H1 (cell line): ENCODE results near the gene MXD1. TPM values are rescaled to one million over a fixed set of nuclear protein-coding genes. Genes with fewer than 3 reads are reported as not detected.

Experiments used
- GABPA ChIP-seq: IDR thresholded peaks from 2 replicates; pipeline ENCODE4 v1.6.1; 2011; ENCODE audit warnings: mild to moderate bottlenecking, low read length, moderate library complexity, borderline replicate concordance; ENCODE audit not compliant: insufficient read depth
- JUND ChIP-seq: IDR thresholded peaks from 2 replicates; pipeline ENCODE4 v1.6.1; 2011; ENCODE audit warnings: mild to moderate bottlenecking, improper control_type of control experiment, low read length
- SP1 ChIP-seq: IDR thresholded peaks from 2 replicates; pipeline ENCODE4 v1.6.1; 2011; ENCODE audit warnings: low read depth, low read length
- SRF ChIP-seq: IDR thresholded peaks from 2 replicates; pipeline ENCODE4 v1.6.1; 2011; ENCODE audit warnings: mild to moderate bottlenecking, low read depth, low read length, moderate library complexity
- polyA plus RNA-seq, 7 experiments: library from polyadenylated mRNA; depleted of rRNA in 3 of 7; stranded (reverse) in 5 of 7; unstranded in 2 of 7; fragments of >200 nt in 5 of 7; fragments of 200-250 nt in 2 of 7; gene quantifications; 1 replicate in 5 of 7; 2 replicates in 1 of 7; 4 replicates in 1 of 7; pipeline versions ENCODE4 v1.2.1 to v1.2.3, GENCODE V29; 2011 to 2013; ENCODE audit warnings: missing spikeins in 2 of 7, mixed read lengths in 2 of 7
- total RNA-seq: library from RNA; stranded (reverse); fragmentation: NEBNext Ultra II Directional; extraction: Animal tissue kit (Norgen Biotek cat#: 25700); gene quantifications from 2 replicates; pipeline ENCODE4 v1.2.1, GENCODE V29; 2021

The MXD1 gene
- total and polyA plus RNA-seq, 2 of the 8 experiments (the other 6 are each of a cell fraction or from before 2014, with no cell fraction given), result 1.6 to 2.6 TPM

DNA sequence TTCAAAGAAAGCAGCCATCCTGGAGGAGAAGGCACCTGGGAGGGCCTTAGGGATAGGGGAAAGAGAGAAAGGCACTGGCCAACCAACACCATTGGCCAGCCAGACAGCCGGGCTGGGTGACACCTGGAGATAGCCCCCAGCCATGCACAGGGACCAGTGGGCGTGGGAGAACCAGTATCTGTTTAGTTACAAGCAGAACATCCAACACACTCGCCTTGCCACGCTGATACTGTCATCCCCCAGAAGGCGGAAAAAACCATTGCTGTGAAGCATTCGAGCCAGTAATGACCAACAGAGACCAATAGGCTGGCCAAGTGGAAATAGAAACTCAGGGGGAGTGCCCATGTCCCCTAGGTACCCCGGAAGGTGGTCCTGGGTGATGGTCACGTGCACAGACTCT, 31.0 kb downstream of the MXD1 start (continued):
- TF ChIP-seq GABPA (no peak), SRF (no peak), JUND (no peak), SP1 (no peak)
